ENCODE results near the gene APBB2. TPM values are rescaled to one million over a fixed set of nuclear protein-coding genes. Genes with fewer than 3 reads are reported as not detected.
A peak's percentile ranks its signal among the peaks of the same experiment; 100 is the strongest.

APBB2 gene
- total and polyA plus RNA-seq, 10 of the 15 experiments (the other 5 are each of a cell fraction or from before 2014, with no cell fraction given), result 2.7 to 24.6 (median 19.0) TPM

DNA sequence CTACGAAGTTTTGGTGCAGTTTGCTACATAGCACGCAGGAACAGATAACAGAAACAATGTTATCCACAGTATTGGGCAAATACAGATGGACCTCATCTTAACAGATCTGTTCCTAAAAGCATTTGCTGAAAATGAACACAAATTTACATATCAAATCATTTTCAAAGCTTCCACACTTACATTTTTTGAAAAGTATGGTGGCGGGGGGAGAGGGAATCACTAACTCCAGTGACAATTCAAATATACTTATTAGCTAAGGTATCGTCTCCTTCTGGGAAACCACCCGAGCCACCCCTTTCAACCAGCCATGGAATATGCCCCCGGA is 289.6 kb downstream of the APBB2 start:
- WGBS (ENCODE audit: insufficient coverage, insufficient replicate concordance, low lambda C conversion rate, missing lambda C conversion rate), result 51% methylated on average over 6 of the region's 6 CpGs
- FAIRE-seq (peak; percentile 72), ATAC-seq (no peak), DNase-seq (ENCODE audit: low read depth, low spot score) (no peak)
- ChIA-PET CTCF (interaction anchor here (0.6 to 9.0 kb wide), 36 partner anchors 9 to 1071 kb away, joined by 3 to 190 read pairs (median 4); partner anchors contain the start of gene APBB2), POLR2A (interaction anchor here (0.8 to 1.6 kb wide), 2 partner anchors 12 to 16 kb away, joined by 3 to 4 read pairs; no protein-coding TSS in a partner anchor), SMC1A (ENCODE audit: uncharacterized antibody, unreplicated experiment) (interaction anchor here (0.6 to 6.6 kb wide), 17 partner anchors 11 to 599 kb away, joined by 3 to 67 read pairs (median 4); partner anchors contain the start of gene APBB2), RAD21 (ENCODE audit: unreplicated experiment) (interaction anchor here (0.7 to 3.0 kb wide), 14 partner anchors 13 to 294 kb away, joined by 3 to 17 read pairs (median 4); partner anchors contain the start of gene APBB2)
- BruUV-seq (replicated peaks), result no TSS peak
- intact Hi-C loops (cut with micrococcal nuclease; ENCODE audit: unreplicated experiment), result loop anchor here (5.0 kb wide), 1 partner anchor 53 kb away; no protein-coding TSS in a partner anchor
- Histone ChIP-seq H3K9ac (ENCODE audit: control insufficient read depth, insufficient read depth, low read length) (no peak overlapping the region), H3K4me1 (ENCODE audit: control insufficient read depth, insufficient read depth, low read length) (no peaks in the 10 kb centered on the region), H3K4me3 (no peak overlapping the region), H3K9me3 (replicated peaks; ENCODE audit: control insufficient read depth, insufficient read depth, low read length) (no peaks in the 10 kb centered on the region), H3K4me2 (ENCODE audit: control insufficient read depth, insufficient read depth) (no peak overlapping the region), H3K36me3 (ENCODE audit: control insufficient read depth in 2 of 2, insufficient read depth in 2 of 2, low read length in 1 of 2) (no peaks in the 10 kb centered on the region), H3K79me2 (ENCODE audit: control insufficient read depth, insufficient read depth, low read length) (no peaks in the 10 kb centered on the region), H2AFZ (ENCODE audit: control insufficient read depth, low read depth, low read length) (no peak overlapping the region; the same call in 1 of the 2 replicates), H3K27ac (ENCODE audit: control insufficient read depth, insufficient read depth) (no peak overlapping the region), H4K20me1 (ENCODE audit: control insufficient read depth, insufficient read depth) (no peaks in the 10 kb centered on the region), H3K27me3 (replicated peaks in 1 of 2; ENCODE audit: control insufficient read depth in 2 of 2, insufficient read depth in 2 of 2, low read length in 1 of 2) (no peaks in the 10 kb centered on the region)
- TF ChIP-seq CHD4 (IDR thresholded peaks at IDR 0.05) (no peak), MXI1 (IDR thresholded peaks at IDR 0.05; ENCODE audit: low read depth, low read length) (no peak), RAD21 (IDR thresholded peaks at IDR 0.05; ENCODE audit: insufficient read depth, low read depth, low read length) (no peak), FOXM1 (IDR thresholded peaks at IDR 0.05; ENCODE audit: low read depth, low read length) (no peak)
- in situ Hi-C loops (cut with MboI), result loop anchor here (5.0 to 25.0 kb wide), 2 partner anchors 293 to 738 kb away; no protein-coding TSS in a partner anchor

DNA sequence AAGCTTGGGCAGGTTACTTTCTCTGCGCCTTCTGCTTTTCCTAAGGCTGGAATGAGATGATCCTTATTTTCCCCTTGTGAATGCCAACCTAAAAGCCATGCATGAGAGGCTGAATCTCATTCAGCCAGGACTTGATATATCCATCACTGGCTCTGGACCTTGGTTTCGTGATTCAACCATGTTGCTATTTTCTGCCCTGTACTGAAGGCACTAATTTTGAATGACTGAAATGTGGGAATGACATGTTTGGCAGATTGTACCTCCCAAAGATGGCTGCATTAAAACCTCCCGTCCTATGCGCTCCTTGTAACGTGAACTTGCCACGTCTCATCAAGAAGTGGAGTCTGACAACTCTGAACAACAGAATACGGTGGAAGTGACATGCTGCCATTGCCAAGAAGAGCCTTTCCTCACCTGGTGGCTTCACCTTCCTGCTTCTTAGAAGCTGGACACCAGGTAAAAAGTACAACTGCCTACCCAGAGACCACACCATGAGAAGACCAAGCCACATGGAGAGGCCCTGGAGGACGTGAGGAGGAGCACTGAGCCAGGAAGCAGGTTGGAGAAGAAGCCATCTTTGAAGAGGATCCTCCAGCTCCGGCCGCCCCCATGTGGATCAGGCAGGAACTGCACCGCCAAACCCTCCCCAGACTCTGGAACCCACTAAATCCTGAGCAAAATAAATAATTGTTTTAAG is 290.1 kb downstream of the APBB2 start:
- ChIA-PET SMC1A (ENCODE audit: uncharacterized antibody, unreplicated experiment) (interaction anchor here (0.7 to 6.6 kb wide), 16 partner anchors 11 to 290 kb away, joined by 3 to 67 read pairs (median 4); partner anchors contain the start of gene APBB2), CTCF (interaction anchor here (0.6 to 9.0 kb wide), 32 partner anchors 14 to 1071 kb away, joined by 3 to 190 read pairs (median 4); partner anchors contain the start of gene APBB2), POLR2A (interaction anchor here (0.8 to 1.6 kb wide), 2 partner anchors 12 to 16 kb away, joined by 3 to 4 read pairs; no protein-coding TSS in a partner anchor), RAD21 (ENCODE audit: unreplicated experiment) (interaction anchor here (1.0 to 3.0 kb wide), 13 partner anchors 12 to 294 kb away, joined by 3 to 17 read pairs (median 4); partner anchors contain the start of gene APBB2)
- no peaks in the 10 kb centered on the region for H3K9me3 ChIP-seq (replicated peaks; ENCODE audit: control insufficient read depth, insufficient read depth, low read length)
- H3K27ac ChIP-seq (ENCODE audit: control insufficient read depth, insufficient read depth), result no peak overlapping the region; the same call in 1 of the 2 replicates
- ATAC-seq (peak; percentile 94), FAIRE-seq (peak; percentile 77), DNase-seq (ENCODE audit: low read depth, low spot score) (peak; percentile 12)
- peak overlapping the region; percentile 99 for H2AFZ ChIP-seq (ENCODE audit: control insufficient read depth, low read depth, low read length)
- no peak overlapping the region for H3K9ac ChIP-seq (ENCODE audit: control insufficient read depth, insufficient read depth, low read length)
- no peaks in the 10 kb centered on the region for H3K27me3 ChIP-seq (replicated peaks in 1 of 2; ENCODE audit: control insufficient read depth in 2 of 2, insufficient read depth in 2 of 2, low read length in 1 of 2)
- in situ Hi-C loops (cut with MboI) (loop anchor here (5.0 to 25.0 kb wide), 2 partner anchors 293 to 738 kb away; no protein-coding TSS in a partner anchor), intact Hi-C loops (cut with micrococcal nuclease; ENCODE audit: unreplicated experiment) (no loop called here)
- no peaks in the 10 kb centered on the region for H3K36me3 ChIP-seq (ENCODE audit: control insufficient read depth in 2 of 2, insufficient read depth in 2 of 2, low read length in 1 of 2)
- 50% methylated on average over 11 of the region's 11 CpGs for WGBS (ENCODE audit: insufficient coverage, insufficient replicate concordance, low lambda C conversion rate, missing lambda C conversion rate)
- H3K4me1 ChIP-seq (ENCODE audit: control insufficient read depth, insufficient read depth, low read length), result no peaks in the 10 kb centered on the region
- no peak overlapping the region for H3K4me3 ChIP-seq
- no peaks in the 10 kb centered on the region for H4K20me1 ChIP-seq (ENCODE audit: control insufficient read depth, insufficient read depth)
- BruUV-seq (replicated peaks), result no TSS peak
- no peak overlapping the region for H3K4me2 ChIP-seq (ENCODE audit: control insufficient read depth, insufficient read depth)
- no peaks in the 10 kb centered on the region for H3K79me2 ChIP-seq (ENCODE audit: control insufficient read depth, insufficient read depth, low read length)
- TF ChIP-seq CBX3 (IDR thresholded peaks at IDR 0.05; ENCODE audit: borderline replicate concordance, low read depth), result no peak
- TF ChIP-seq, protein P1, sequence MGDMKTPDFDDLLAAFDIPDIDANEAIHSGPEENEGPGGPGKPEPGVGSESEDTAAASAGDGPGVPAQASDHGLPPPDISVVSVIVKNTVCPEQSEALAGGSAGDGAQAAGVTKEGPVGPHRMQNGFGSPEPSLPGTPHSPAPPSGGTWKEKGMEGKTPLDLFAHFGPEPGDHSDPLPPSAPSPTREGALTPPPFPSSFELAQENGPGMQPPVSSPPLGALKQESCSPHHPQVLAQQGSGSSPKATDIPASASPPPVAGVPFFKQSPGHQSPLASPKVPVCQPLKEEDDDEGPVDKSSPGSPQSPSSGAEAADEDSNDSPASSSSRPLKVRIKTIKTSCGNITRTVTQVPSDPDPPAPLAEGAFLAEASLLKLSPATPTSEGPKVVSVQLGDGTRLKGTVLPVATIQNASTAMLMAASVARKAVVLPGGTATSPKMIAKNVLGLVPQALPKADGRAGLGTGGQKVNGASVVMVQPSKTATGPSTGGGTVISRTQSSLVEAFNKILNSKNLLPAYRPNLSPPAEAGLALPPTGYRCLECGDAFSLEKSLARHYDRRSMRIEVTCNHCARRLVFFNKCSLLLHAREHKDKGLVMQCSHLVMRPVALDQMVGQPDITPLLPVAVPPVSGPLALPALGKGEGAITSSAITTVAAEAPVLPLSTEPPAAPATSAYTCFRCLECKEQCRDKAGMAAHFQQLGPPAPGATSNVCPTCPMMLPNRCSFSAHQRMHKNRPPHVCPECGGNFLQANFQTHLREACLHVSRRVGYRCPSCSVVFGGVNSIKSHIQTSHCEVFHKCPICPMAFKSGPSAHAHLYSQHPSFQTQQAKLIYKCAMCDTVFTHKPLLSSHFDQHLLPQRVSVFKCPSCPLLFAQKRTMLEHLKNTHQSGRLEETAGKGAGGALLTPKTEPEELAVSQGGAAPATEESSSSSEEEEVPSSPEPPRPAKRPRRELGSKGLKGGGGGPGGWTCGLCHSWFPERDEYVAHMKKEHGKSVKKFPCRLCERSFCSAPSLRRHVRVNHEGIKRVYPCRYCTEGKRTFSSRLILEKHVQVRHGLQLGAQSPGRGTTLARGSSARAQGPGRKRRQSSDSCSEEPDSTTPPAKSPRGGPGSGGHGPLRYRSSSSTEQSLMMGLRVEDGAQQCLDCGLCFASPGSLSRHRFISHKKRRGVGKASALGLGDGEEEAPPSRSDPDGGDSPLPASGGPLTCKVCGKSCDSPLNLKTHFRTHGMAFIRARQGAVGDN (IDR thresholded peaks at IDR 0.05), result 0 out of 2 replicates have a peak, but pooled peaks have one; percentile 17
- peak; percentile 94 for TF ChIP-seq YY1 (IDR thresholded peaks at IDR 0.05; ENCODE audit: low read depth, low read length)
- TF ChIP-seq ZNF217 (IDR thresholded peaks at IDR 0.05), result no peak
- peak; percentile 44; the same call in 1 of the 2 replicates for TF ChIP-seq SMC3 (IDR thresholded peaks at IDR 0.05; ENCODE audit: borderline replicate concordance, low read length)
- TF ChIP-seq HDGF (IDR thresholded peaks at IDR 0.05), result peak; percentile 54; the same call in 1 of the 2 replicates
- no peak for TF ChIP-seq RBBP5 (conservative IDR thresholded peaks at IDR 0.05)
